Ramos (cell line): ENCODE data around the gene STEEP1.

Experiments used
- in situ Hi-C: fragments of 300-500 bp; cut with MboI; formaldehyde crosslinking; loops from one replicate; pipeline ENCODE4 v1.14.3; 2022; ENCODE audit warnings: low sequenced_read_pairs; ENCODE audit not compliant: unreplicated experiment

STEEP1 gene

DNA sequence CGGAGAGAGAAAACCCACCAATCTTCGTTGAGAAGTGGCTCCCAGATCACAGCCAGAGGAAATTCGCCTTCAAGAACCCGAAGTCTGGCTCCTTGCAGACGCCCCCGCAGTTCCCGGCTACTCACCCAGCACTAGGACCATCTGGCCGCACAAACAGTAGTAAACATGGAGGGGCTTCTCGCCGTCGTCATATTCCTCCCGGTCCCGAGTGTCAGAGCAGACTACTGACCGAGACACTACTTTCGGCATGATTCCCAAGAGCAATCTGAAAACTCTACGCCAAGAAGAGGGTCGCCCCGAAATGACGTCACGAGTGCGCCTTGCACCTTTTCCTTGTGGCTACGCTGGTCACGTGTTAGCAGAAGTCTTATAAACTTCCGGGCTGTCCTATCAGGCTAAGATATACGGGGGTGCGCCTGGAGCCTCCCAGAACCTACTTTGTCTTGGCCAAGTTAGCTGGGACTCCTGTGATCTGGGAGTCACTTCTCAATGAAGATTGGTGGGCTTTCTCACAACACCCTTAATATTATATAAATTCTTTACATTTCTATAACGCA, at the start of gene STEEP1:
TSS of gene STEEP1 (minus strand) at position 303 of the 557 bp plus-strand sequence. CDS start at position 249, 54 bp downstream.
- in situ Hi-C loops, result no loop called here

GRCh38 chrX:119614776-119615175, 49.6 kb upstream of the STEEP1 start:
- in situ Hi-C loops, result loop anchor here (10.0 kb wide), 1 partner anchor 120 kb away; no protein-coding TSS in a partner anchor

DNA sequence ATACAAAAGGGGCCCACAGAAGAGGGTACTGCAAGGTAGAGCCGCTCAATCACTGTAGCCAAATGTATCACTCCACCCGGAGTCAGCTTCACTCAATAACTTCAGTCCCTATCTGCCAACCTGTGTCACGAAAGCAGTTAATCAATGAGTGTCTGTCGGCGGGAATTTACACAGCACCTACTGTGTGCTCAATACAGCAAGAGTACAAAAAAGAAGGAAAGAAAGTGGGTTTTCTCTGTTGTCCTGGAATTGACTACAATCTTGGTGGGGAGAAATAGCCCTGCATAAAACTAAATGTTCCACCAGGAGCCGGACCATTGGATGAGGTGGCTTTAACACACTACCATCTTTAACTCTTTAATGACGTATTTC, 41.8 kb upstream of the STEEP1 start:
- in situ Hi-C loops, result no loop called here

DNA sequence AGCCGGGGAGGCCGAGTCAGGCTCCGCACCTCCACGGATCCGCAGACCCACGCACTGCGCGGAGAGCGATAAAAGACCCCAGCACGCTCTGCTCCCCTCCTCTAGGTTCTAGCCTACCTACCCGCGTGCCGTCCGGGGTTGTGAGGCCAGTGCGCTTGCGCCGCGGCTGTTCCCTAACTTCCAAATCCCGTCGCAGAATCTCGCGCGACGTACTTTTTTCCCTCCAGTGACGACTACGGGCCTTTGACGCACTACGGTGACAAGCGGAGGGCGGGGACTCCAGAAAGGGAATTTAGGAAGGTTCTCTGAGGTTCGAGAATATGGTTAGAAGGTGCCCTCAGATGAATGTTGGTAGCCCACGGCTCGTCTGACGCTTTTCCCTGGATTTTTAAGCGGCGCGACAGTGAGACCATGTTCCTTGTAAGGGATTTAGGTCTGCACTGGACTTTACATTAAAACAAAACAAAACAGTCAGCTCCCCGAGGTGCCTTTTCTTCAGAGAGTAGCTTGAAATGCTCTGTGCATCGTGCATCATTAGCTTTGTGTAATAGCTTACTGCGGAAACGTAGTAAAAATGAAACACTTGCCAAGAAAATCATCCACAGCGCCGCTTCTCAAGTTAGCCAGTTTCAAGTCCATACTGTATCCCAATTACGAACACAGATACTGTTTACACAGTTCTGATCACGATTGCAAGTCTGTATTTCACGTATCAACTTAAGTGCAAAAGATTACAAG, 41.2 kb upstream of the STEEP1 start, which contains the start of gene NKRF:
TSS of gene NKRF (minus strand) at position 145 of the 738 bp plus-strand sequence.
- in situ Hi-C loops, result no loop called here

- in situ Hi-C loops, result no loop called here
Observed at GRCh38 chrX:119605464-119606279, 40.5 kb upstream of the STEEP1 start.

GRCh38 chrX:119604766-119605463, 39.7 kb upstream of the STEEP1 start:
- in situ Hi-C loops, result no loop called here

DNA sequence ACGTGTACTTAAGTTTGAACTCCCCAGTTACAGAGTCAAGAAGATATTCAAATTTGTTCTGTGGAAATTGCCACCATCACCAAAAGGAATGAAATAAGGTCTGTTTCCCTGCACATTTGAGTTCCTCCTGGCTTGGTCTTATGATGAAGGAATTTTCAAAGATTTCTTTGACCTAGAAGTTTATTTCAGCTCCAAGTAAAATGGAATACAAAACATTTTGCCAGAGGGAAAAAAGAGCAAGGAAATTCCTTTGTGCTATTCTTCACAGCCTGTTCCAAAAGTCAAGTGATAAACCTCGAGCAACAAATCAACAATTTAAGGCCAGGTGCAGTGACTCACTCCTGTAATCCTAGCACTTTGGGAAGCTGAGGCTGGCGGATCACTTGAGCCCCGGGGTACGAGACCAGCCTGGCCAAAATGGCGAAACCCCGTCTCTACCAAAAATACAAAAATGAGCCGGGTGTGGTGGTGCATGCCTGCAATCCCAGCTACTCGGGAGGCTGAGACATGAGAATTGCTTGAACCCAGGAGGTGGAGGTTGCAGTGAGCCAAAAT, 37.6 kb upstream of the STEEP1 start:
- in situ Hi-C loops, result no loop called here

DNA sequence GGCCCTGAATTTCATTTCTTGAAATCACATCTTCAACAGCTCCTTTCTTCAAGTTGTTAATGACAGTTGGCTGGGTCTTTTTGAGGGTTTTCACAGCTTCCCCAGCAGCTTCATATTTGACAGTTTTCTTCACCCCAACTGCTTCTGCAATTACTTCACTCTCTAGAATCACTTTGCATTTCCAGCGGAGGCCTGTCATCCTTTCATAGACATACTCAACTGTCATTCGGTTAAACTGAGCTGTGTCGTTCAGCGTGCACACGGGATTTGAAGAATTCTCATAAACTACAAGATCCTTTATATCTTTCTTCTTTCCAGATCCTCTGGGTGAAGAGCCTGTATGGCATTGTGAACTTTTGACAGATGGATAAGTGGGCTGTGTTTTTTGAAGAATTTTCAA, 24.6 kb upstream of the STEEP1 start:
- in situ Hi-C loops, result no loop called here

DNA sequence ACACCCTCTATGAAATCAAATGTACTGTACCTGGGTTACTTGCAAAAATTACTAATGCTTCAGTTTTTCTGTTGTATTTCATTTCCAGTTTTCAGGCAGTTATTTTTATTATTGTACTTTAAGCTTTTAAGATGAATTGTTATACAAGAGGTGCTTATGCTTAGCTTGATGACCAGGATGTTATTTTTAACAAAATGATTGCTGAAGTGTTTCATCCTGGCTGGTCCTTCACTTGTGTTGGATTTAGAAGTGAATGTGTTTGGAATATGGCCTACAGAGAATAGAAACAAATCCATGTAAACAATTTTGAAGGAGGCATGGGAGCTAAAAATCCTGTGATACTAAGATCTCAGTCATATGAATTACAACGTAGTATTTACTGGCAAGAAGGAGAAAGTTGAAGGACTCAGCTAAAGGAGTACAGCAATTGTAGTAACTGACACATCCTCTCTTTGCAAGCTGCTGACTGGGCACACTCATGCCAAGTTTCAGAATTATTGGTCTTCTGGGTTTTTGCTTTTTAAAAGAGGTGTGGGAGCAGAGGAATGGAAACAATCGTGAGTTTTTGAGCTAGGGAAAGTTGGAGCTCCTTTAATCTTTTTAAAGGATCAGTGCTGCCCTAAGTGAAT, 18.3 kb upstream of the STEEP1 start:
- in situ Hi-C loops, result no loop called here

DNA sequence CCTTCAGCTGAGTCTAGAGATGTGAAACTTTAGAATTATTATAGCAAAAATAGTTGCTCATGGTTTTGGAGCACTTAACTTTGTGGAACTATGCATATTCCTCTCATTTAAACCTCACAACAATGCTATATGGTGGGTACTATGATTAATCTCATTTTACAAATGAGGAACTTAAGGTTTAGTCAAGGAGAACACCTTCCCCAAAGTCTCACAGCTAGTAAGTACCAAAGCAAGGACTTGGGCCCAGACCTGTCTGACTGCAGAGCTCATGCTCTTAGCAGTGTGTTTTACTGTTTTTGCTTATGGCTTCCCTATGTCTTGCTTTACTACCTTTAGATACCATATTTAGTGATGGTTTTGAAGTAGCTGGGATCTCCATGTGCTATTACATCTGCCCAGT, 14.2 kb upstream of the STEEP1 start:
- in situ Hi-C loops, result no loop called here

DNA sequence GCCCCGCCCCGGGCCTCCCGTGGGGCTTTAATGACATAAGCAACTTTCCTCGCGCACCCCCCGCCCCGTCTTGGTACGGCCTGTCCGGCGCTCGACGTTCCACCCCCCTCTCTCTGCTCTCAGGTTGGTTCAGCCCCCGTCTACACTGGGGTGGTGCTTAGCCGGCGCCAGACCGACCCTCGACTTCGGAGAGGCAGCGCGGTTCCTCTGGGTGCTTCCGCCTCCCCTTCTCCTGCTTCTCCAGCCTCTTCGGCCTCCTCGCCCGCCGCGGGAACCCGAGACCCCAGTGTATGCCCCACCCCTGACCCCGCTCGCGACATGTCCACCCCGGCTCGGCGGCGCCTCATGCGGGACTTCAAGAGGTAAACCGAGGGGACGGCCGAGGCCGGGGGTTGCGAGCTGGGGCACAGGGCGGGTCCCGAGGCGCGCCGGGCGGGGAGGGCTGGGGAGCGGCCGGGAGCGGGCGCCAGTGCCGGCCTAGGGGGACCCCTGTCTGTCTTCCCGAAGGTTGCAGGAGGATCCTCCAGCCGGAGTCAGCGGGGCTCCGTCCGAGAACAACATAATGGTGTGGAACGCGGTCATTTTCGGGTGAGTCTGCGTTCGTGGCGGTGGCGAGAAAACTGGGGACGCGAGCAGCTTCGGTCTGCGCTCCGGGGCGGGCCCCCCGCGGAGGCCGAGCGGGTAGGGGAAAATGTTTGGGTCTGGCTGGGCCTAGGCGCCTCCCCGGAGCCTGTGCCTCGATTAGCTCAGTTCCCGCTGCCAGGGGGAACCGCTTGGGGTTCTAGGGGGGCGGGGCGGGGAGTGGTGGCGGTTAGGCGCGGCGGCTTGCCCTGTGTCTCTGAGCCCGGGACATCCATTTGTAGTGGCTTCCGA, 9.4 kb upstream of the STEEP1 start, which contains the start of gene UBE2A:
TSS of gene UBE2A (plus strand) at position 170 of the 873 bp plus-strand sequence. CDS start at position 319, 149 bp downstream.
- in situ Hi-C loops, result no loop called here

DNA sequence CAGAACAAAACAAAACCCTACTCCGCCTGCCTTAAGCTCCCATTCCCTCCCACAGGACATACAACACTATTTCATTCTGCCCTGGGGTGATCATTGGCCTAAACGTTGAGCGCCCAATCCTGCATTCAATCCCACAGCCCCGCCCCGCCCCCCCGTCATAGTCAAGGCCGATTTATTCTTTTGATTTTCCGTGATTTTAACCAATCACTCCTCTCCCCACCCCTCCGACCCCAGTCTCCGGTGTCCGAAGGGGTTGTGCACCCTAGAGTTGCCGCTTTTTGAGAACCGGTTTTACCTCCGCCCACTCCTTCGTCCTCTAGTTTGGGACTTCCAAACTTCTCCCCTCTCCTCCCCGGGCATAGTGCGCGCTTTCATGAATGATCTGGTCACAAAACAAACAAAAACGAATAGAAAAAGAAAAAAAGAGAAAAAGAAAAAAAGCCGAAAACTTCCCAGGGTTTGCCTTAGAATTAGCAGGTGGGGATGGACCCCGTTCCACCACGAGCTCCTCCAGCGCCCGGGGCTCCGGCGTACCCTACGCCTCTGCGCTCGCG, 8.7 kb upstream of the STEEP1 start:
- in situ Hi-C loops, result no loop called here

DNA sequence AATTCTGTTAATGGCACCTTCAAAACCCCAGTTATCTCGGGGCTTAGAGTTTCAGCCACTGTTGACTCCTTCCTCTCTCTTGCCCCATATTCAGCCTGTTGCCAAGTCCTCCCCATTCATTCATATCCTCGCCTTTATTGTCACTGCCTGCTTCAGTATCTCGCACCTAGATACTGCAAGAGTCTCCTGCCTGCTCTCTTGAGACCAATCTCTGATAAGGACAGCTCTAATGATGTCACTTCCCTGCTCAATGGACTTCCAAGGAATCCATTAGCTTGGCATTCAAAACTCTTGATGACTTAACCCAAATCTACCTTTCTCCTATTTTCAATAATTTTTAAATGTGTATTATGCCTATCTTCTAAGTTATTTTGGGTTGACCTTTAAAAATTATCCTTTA, 8.0 kb upstream of the STEEP1 start:
- in situ Hi-C loops, result no loop called here

DNA sequence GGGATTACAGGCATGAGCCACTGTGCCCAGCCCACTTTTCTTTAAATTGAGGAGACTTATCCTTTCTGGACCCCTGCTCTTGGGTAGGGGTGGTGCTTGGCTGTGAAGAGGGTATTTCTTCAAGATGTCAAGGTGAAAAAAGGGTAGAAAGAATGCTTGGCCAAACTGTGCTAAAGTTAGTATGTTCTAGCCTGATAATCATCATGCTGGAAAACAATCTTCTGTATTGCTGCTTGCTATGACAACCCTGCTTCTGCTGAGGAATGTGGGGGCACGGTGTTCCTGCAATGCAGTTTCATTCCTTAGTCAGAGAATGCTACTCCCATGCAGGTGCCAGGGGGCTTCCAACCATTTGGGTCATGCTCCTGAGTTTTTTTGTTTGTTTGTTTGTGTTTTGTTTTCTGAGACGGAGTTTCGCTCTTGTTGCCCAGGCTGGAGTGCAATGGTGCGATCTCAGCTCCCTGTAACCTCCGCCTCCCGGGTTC, 5.2 kb upstream of the STEEP1 start:
- in situ Hi-C loops, result no loop called here

- in situ Hi-C loops, result no loop called here
Observed at GRCh38 chrX:119552508-119552907, 12.7 kb downstream of the STEEP1 start.

DNA sequence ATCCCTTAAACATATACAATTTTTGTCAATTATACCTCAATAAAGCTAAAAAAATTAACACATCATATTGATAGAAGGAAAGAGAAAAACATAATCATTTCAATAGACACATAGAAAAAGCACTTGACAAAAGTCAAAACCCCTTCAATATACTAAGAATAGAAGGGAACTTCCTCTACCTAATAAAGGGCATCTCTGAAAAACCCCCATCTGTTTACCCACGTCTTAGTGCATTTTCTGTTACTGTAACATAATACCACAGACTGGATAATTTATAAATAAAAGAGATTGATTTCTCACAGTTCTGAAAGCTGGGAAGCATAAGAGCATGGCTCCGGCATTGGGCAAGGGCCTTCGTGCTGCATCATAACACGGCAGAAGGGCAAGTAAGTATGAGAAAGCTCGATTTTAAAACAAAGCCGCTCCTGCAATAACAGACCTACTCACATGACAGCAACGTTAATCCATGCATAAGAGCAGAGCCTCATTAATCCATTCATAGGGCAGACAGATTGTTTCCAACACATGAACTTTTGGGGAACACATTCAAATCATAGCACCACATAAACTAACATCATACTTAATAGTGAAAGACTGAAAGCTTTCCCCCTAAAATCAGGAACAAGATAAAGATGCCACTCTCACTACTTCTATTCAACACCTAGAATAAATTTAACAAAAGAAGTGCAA, 15.7 kb downstream of the STEEP1 start:
- in situ Hi-C loops, result no loop called here

GRCh38 chrX:119541188-119541587, 24.0 kb downstream of the STEEP1 start:
- in situ Hi-C loops, result no loop called here

DNA sequence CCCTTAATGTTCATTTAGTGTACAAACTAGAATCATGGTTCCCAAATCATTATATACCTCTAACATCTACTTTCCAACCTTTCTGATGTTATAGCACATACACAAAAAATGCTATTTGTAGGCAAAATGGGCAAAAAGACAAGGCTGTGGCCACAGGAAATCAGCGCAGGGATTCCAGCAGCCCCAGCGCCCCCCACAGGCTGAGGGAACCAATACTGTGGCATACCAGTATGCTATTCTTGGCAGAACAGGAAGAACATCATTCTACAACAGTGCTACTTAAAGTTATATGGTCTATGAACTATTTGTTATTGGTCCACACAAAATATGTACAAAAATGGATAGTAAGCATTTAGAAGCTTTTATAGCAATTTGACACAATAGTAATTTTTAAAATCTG, 25.3 kb downstream of the STEEP1 start:
- in situ Hi-C loops, result no loop called here
